HepG2 (cell line): Measurements from ENCODE around the gene MYL3. TPM values are rescaled to one million over a fixed set of nuclear protein-coding genes. Genes with fewer than 3 reads are reported as not detected.

Source experiments
- ATAC-seq: fragments of 200-7000 bp; cut with Tn5 transposase; 3 replicates; pipeline ENCODE4 v1.9.1; 2020; ENCODE audit warnings: mild to moderate bottlenecking, moderate library complexity
- BruUV-seq: library from RNA; stranded (reverse); fragments of 400-500 nt; replicated peaks from 2 replicates; lab custom pipeline; 2021; lab: Mats Ljungman, UMichigan
- CTCF ChIA-PET: fragments of 300-600 bp; formaldehyde crosslinking; extraction: SDS; loops from one replicate; lab custom pipeline; 2021; ENCODE audit warnings: low total read pairs, inconsistent platforms, low intra/inter-chr PET ratio; lab: Yijun Ruan, JAX
- POLR2A ChIA-PET: fragments of 350-600 bp; sonication (Branson Sonifier 250); formaldehyde crosslinking; loops from one replicate; lab custom pipeline; 2020; ENCODE audit warnings: antibody characterized with exemption, inconsistent platforms; lab: Yijun Ruan, JAX
- DNase-seq: peaks from one replicate; pipeline ENCODE4 v3.0.0-alpha.2; 2015; ENCODE audit warnings: low spot score
- FAIRE-seq: peaks from 3 replicates; lab custom pipeline; 2011; peaks lifted over from hg19 to GRCh38; lab: Jason Lieb, UNC
- H2AFZ ChIP-seq: one replicate; pipeline ENCODE4 v1.6.1; 2011; ENCODE audit warnings: low read length, inconsistent platforms
- H3K27ac ChIP-seq: fragments of 300-600 bp; 3 replicates; pipeline ENCODE4 v1.8.0; 2011; ENCODE audit warnings: mixed run types, mild to moderate bottlenecking, mixed read lengths, low read length, inconsistent platforms; ENCODE audit not compliant: insufficient read depth; ENCODE audit errors: extremely low read length
- H3K27me3 ChIP-seq, 2 experiments: fragments of 200-600 bp in 1 of 2; 2 replicates in 1 of 2; 3 replicates in 1 of 2; pipeline versions ENCODE4 v1.6.0 to v1.8.0; 2011; ENCODE audit warnings: low read length in 2 of 2, mild to moderate bottlenecking in 2 of 2, moderate library complexity in 2 of 2, inconsistent platforms in 1 of 2; ENCODE audit not compliant: insufficient read depth in 2 of 2, control insufficient read depth in 1 of 2
- H3K36me3 ChIP-seq, 2 experiments: fragments of 200-600 bp in 1 of 2; replicated peaks in 1 of 2; 2 replicates in 1 of 2; 3 replicates in 1 of 2; pipeline versions ENCODE4 v1.5.1 to v1.8.0; 2011; ENCODE audit warnings: low read length in 2 of 2, inconsistent platforms in 1 of 2; ENCODE audit not compliant: insufficient read depth in 2 of 2, control insufficient read depth in 1 of 2
- H3K4me1 ChIP-seq: 2 replicates; pipeline ENCODE4 v1.5.1; 2012; ENCODE audit warnings: low read length, inconsistent platforms; ENCODE audit not compliant: insufficient read depth
- H3K4me2 ChIP-seq: 2 replicates; pipeline ENCODE4 v1.6.0; 2011; ENCODE audit warnings: low read depth, low read length, inconsistent platforms
- H3K4me3 ChIP-seq, 3 experiments: fragments of 200-600 bp in 1 of 3; sonication (generic), shearing (Covaris generic) in 1 of 3; replicated peaks in 1 of 3; 2 replicates each; pipeline ENCODE4 v1.5.1; 2011 to 2016; ENCODE audit warnings: low read length in 3 of 3, inconsistent platforms in 2 of 3, low read depth in 2 of 3, mild to moderate bottlenecking in 2 of 3, control low read depth in 1 of 3, mixed read lengths in 1 of 3; ENCODE audit not compliant: insufficient read depth in 1 of 3
- H3K79me2 ChIP-seq: one replicate; pipeline ENCODE4 v1.6.1; 2011; ENCODE audit warnings: low read length, inconsistent platforms; ENCODE audit not compliant: insufficient read depth
- H3K9ac ChIP-seq: 2 replicates; pipeline ENCODE4 v1.6.0; 2011; ENCODE audit warnings: mild to moderate bottlenecking, low read depth, low read length, inconsistent platforms; ENCODE audit not compliant: insufficient read depth
- H3K9me3 ChIP-seq: 2 replicates; pipeline ENCODE4 v1.5.1; 2012; ENCODE audit warnings: mild to moderate bottlenecking, low read length
- H4K20me1 ChIP-seq: 2 replicates; pipeline ENCODE4 v1.6.0; 2011; ENCODE audit warnings: inconsistent platforms, mild to moderate bottlenecking, low read length, moderate library complexity; ENCODE audit not compliant: insufficient read depth
- GMEB1 ChIP-seq: sonication (generic); formaldehyde crosslinking; IDR thresholded peaks from 2 replicates; pipeline ENCODE4 v1.5.1; 2020; ENCODE audit warnings: missing genetic modification reagents, mild to moderate bottlenecking, borderline replicate concordance
- NFRKB ChIP-seq: fragments of 450-650 bp; IDR thresholded peaks from 2 replicates; pipeline ENCODE4 v1.6.1; 2017
- ZBTB25 ChIP-seq: IDR thresholded peaks from 2 replicates; pipeline ENCODE4 v1.6.1; 2018; ENCODE audit warnings: missing genetic modification reagents
- ZFP90 ChIP-seq: sonication (generic); formaldehyde crosslinking; IDR thresholded peaks from 2 replicates; pipeline ENCODE4 v1.8.0; 2022; ENCODE audit warnings: missing genetic modification reagents, mild to moderate bottlenecking, inconsistent platforms, borderline replicate concordance
- WGBS: methylation state at CpG from one replicate; pipeline ENCODE4 v1.1.6; 2017; ENCODE audit warnings: low lambda C conversion rate; 5-methylcytosine and 5-hydroxymethylcytosine counted together
- in situ Hi-C: cut with HindIII; loops from 2 replicates; pipeline ENCODE4 v1.10.0; 2017; ENCODE audit warnings: low pct_unique_long_range_greater_than_20kb; ENCODE audit not compliant: extremely low pct_ligation_motif_present
- intact Hi-C: fragments of 100-400 bp; cut with micrococcal nuclease; formaldehyde crosslinking; loops from one replicate; pipeline ENCODE4 v1.10.0; 2022; ENCODE audit not compliant: unreplicated experiment
- polyA plus RNA-seq, 8 experiments: library from polyadenylated mRNA; depleted of rRNA in 3 of 8; stranded (reverse) in 7 of 8; unstranded in 1 of 8; fragments of >200 nt; fragmentation: Illumina TruSeq in 4 of 8; extraction: Trizol in 4 of 8; gene quantifications; 2 replicates each; pipeline versions ENCODE4 v1.2.1 to v1.2.3, GENCODE V29; 2011 to 2016; ENCODE audit warnings: low read depth in 4 of 8, missing spikeins in 1 of 8, mixed read lengths in 1 of 8; ENCODE audit not compliant: insufficient read depth in 1 of 8
- total RNA-seq, 5 experiments: library from RNA; depleted of rRNA; stranded (reverse); fragments of >200 nt; fragmentation: Illumina TruSeq; extraction: Trizol; gene quantifications; 2 replicates each; pipeline ENCODE4 v1.2.3, GENCODE V29; 2016; ENCODE audit warnings: low read depth in 1 of 5

The MYL3 gene
- total and polyA plus RNA-seq, 2 of the 13 experiments (the other 11 are each of a cell fraction or from before 2014, with no cell fraction given), result not detected

- peaks cover 18% of the 10 kb centered on the region for H3K9me3 ChIP-seq
- no TSS peak for BruUV-seq
- no peaks in the 10 kb centered on the region for H3K36me3 ChIP-seq
- no peak overlapping the region for H3K27ac ChIP-seq
- in situ Hi-C loops, result no loop called here
- no peak for DNase-seq
- H3K4me1 ChIP-seq, result peaks cover 4% of the 10 kb centered on the region
- H2AFZ ChIP-seq, result no peak overlapping the region
- TF ChIP-seq GMEB1 (CRISPR knock-in tag), result no peak
- POLR2A ChIA-PET, result no interaction called here
- H3K4me3 ChIP-seq, result no peak overlapping the region
- no peak for ATAC-seq
- no peaks in the 10 kb centered on the region; a peak in 1 of 5 replicates for H3K27me3 ChIP-seq
- CTCF ChIA-PET, result no interaction called here
- WGBS, result 32% methylated on average over 3 of the region's 3 CpGs
- intact Hi-C loops, result no loop called here
- H3K79me2 ChIP-seq, result no peaks in the 10 kb centered on the region
- H3K9ac ChIP-seq, result no peak overlapping the region
- no peak for FAIRE-seq
- no peaks in the 10 kb centered on the region for H4K20me1 ChIP-seq
- H3K4me2 ChIP-seq, result no peak overlapping the region
Measured at GRCh38 chr3:46843508-46843907, 19.7 kb downstream of the MYL3 start.

DNA sequence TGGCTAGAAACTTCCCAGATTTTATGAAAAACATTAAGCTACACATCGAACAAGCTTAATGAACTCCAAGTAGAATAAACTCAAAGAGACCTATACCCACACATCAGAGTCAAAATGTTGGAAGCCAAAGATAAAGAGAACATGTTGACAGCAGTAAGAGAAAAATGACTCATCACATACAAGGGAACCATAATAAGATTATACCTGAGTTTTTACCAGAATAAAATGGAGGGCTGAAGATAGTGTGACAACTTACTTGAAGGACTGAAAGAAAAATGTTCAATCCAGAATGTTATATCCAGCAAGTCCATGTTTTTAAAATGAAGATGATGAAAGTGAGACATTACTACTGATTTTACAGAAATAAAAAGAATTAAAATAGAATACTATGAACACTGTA, 22.8 kb downstream of the MYL3 start:
- no peak overlapping the region for H3K4me3 ChIP-seq
- ChIA-PET POLR2A (no interaction called here), CTCF (no interaction called here)
- no peak for DNase-seq
- in situ Hi-C loops (no loop called here), intact Hi-C loops (no loop called here)
- ATAC-seq, result no peak
- H3K27ac ChIP-seq, result no peak overlapping the region
- no peak overlapping the region for H3K4me2 ChIP-seq
- H3K9ac ChIP-seq, result no peak overlapping the region
- FAIRE-seq, result no peak
- TF ChIP-seq ZFP90 (no peak), ZBTB25 (no peak), NFRKB (no peak)
- H4K20me1 ChIP-seq, result no peaks in the 10 kb centered on the region
- H3K4me1 ChIP-seq, result no peaks in the 10 kb centered on the region
- BruUV-seq, result no TSS peak
- 0% methylated on average over 1 of the region's 1 CpG for WGBS
- no peaks in the 10 kb centered on the region for H3K36me3 ChIP-seq
- peaks cover 18% of the 10 kb centered on the region for H3K9me3 ChIP-seq
- H3K27me3 ChIP-seq, result no peaks in the 10 kb centered on the region
- no peak overlapping the region for H2AFZ ChIP-seq
- H3K79me2 ChIP-seq, result no peaks in the 10 kb centered on the region
